Panc1 (cell line): ENCODE data around the gene DGCR2. TPM values are rescaled to one million over a fixed set of nuclear protein-coding genes. Genes with fewer than 3 reads are reported as not detected.

ENCODE experiments used
- ATAC-seq: fragments of 200-7000 bp; cut with Tn5 transposase; 2 replicates; pipeline ENCODE4 v1.9.1; 2020; ENCODE audit warnings: mild to moderate bottlenecking, moderate library complexity
- BruUV-seq: library from RNA; stranded (reverse); fragments of 400-500 nt; replicated peaks from 2 replicates; lab custom pipeline; 2021; lab: Mats Ljungman, UMichigan
- CTCF ChIA-PET: fragments of 300-600 bp; sonication (Branson Sonifier 250); formaldehyde crosslinking; loops from one replicate; lab custom pipeline; 2022; ENCODE audit warnings: antibody characterized with exemption; lab: Charles Lee
- POLR2A ChIA-PET: fragments of 300-600 bp; sonication (Branson Sonifier 250); formaldehyde crosslinking; loops from one replicate; lab custom pipeline; 2022; ENCODE audit warnings: antibody characterized with exemption; lab: Charles Lee
- DNase-seq: peaks from one replicate; pipeline ENCODE4 v3.0.0-alpha.2; 2010; ENCODE audit warnings: low read depth, low spot score
- H3K27ac ChIP-seq: 2 replicates; pipeline ENCODE4 v1.5.1; 2011; ENCODE audit warnings: mild to moderate bottlenecking, low read length, inconsistent platforms
- H3K27me3 ChIP-seq: fragments of 200-500 bp; sonication (Bioruptor generic); 2 replicates; pipeline ENCODE4 v1.6.0; 2014; ENCODE audit warnings: low read length, inconsistent platforms; ENCODE audit not compliant: control insufficient read depth, insufficient read depth
- H3K36me3 ChIP-seq: fragments of 200-500 bp; sonication (Bioruptor generic); 2 replicates; pipeline ENCODE4 v1.5.1; 2014; ENCODE audit warnings: inconsistent platforms, mild to moderate bottlenecking, low read length, moderate library complexity; ENCODE audit not compliant: control insufficient read depth, insufficient read depth
- H3K4me1 ChIP-seq: 2 replicates; pipeline ENCODE4 v1.5.1; 2011; ENCODE audit warnings: inconsistent platforms, mild to moderate bottlenecking, low read length, moderate library complexity; ENCODE audit not compliant: control insufficient read depth, insufficient read depth
- H3K4me3 ChIP-seq, 2 experiments: 2 replicates each; pipeline ENCODE4 v1.5.1; 2011 to 2012; ENCODE audit warnings: low read depth in 2 of 2, low read length in 2 of 2, mild to moderate bottlenecking in 2 of 2, inconsistent platforms in 1 of 2, moderate library complexity in 1 of 2
- H3K9me3 ChIP-seq: fragments of 200-500 bp; sonication (Bioruptor generic); 2 replicates; pipeline ENCODE4 v1.5.1; 2014; ENCODE audit warnings: low read depth, mild to moderate bottlenecking, inconsistent platforms, low read length, moderate library complexity; ENCODE audit not compliant: control insufficient read depth, insufficient read depth
- CTCF ChIP-seq: fragments of 450-650 bp; IDR thresholded peaks from 2 replicates; pipeline ENCODE4 v1.5.1; 2017; ENCODE audit warnings: mild to moderate bottlenecking
- POLR2AphosphoS5 ChIP-seq: IDR thresholded peaks from 2 replicates; pipeline ENCODE4 v1.6.1; 2012; ENCODE audit warnings: mild to moderate bottlenecking, low read depth, low read length, moderate library complexity
- REST ChIP-seq, 2 experiments: IDR thresholded peaks; 2 replicates each; pipeline ENCODE4 v1.6.1; 2011 to 2012; ENCODE audit warnings: low read depth in 2 of 2, control low read depth in 1 of 2, low read length in 1 of 2, mild to moderate bottlenecking in 1 of 2, moderate library complexity in 1 of 2; ENCODE audit not compliant: insufficient read depth in 1 of 2
- SIN3A ChIP-seq: IDR thresholded peaks from 2 replicates; pipeline ENCODE4 v1.6.1; 2012; ENCODE audit warnings: low read depth, mild to moderate bottlenecking, low read length, moderate library complexity, borderline replicate concordance; ENCODE audit not compliant: insufficient read depth
- TCF7L2 ChIP-seq: IDR thresholded peaks from 2 replicates; pipeline ENCODE4 v1.6.1; 2011; ENCODE audit warnings: mild to moderate bottlenecking, low read depth, low read length, inconsistent platforms
- in situ Hi-C: cut with HindIII; loops from 2 replicates; pipeline ENCODE4 v1.10.0; 2016; ENCODE audit warnings: low sequenced_read_pairs, low pct_unique_long_range_greater_than_20kb
- intact Hi-C: fragments of 100-400 bp; cut with micrococcal nuclease; formaldehyde crosslinking; loops from one replicate; pipeline ENCODE4 v1.10.0; 2022; ENCODE audit not compliant: unreplicated experiment
- total RNA-seq: library from RNA; stranded (reverse); gene quantifications from one replicate; pipeline ENCODE4 v1.2.1, GENCODE V29; 2021; ENCODE audit not compliant: unreplicated experiment

Gene DGCR2
- total RNA-seq, 1 experiment from 2014 or later = 35.1 TPM

GRCh38 chr22:19098157-19098556 lies 24.1 kb downstream of the DGCR2 start:
- no peak for TF ChIP-seq POLR2AphosphoS5
- TF ChIP-seq CTCF = no peak
- no peak for TF ChIP-seq SIN3A
- TF ChIP-seq REST (IDR thresholded peaks at IDR 0.05; ENCODE audit: insufficient read depth in 1 of 2, low read depth in 2 of 2, low read length in 1 of 2) = no peak
- no peaks in the 10 kb centered on the region for H3K36me3 ChIP-seq
- POLR2A ChIA-PET = no interaction called here
- BruUV-seq = no TSS peak
- DNase-seq (no peak), ATAC-seq (no peak)
- no peak overlapping the region for H3K4me3 ChIP-seq
- in situ Hi-C loops = no loop called here
- no peaks in the 10 kb centered on the region for H3K4me1 ChIP-seq
- no peak overlapping the region for H3K27ac ChIP-seq
- no peaks in the 10 kb centered on the region for H3K9me3 ChIP-seq
- CTCF ChIA-PET = interaction anchor here (0.6 kb wide), 1 partner anchor 59 kb away, joined by 3 read pairs; no protein-coding TSS in a partner anchor
- intact Hi-C loops = no loop called here
- no peaks in the 10 kb centered on the region for H3K27me3 ChIP-seq

- intact Hi-C loops = no loop called here
- Histone ChIP-seq H3K4me1 (no peaks in the 10 kb centered on the region), H3K36me3 (no peaks in the 10 kb centered on the region), H3K27me3 (no peaks in the 10 kb centered on the region), H3K9me3 (no peaks in the 10 kb centered on the region), H3K4me3 (no peak overlapping the region), H3K27ac (no peak overlapping the region)
- DNase-seq (no peak), ATAC-seq (no peak)
- ChIA-PET CTCF (no interaction called here), POLR2A (no interaction called here)
- TF ChIP-seq POLR2AphosphoS5 (no peak), SIN3A (no peak), CTCF (no peak), TCF7L2 (no peak), REST (IDR thresholded peaks at IDR 0.05; ENCODE audit: insufficient read depth in 1 of 2, low read depth in 2 of 2, low read length in 1 of 2) (no peak)
- in situ Hi-C loops = no loop called here
- no TSS peak for BruUV-seq
These were observed 24.7 kb downstream of the DGCR2 start for GRCh38 chr22:19097518-19097917.
